Ascending aorta (tissue), 2 donors: ENCODE measurements around the gene RGS9. TPM values are rescaled to one million over a fixed set of nuclear protein-coding genes. Genes with fewer than 3 reads are reported as not detected.

Experiments
- DNase-seq, 2 donors: peaks; one replicate each; pipeline ENCODE4 v3.0.0-alpha.2; 2019; ENCODE audit warnings: low spot score in 2 of 2
- H3K27ac ChIP-seq, 2 donors: fragments of 200-600 bp; sonication (generic); one replicate each; pipeline ENCODE4 v1.5.1; 2016 to 2017; ENCODE audit warnings: mild to moderate bottlenecking in 1 of 2
- H3K27me3 ChIP-seq: fragments of 200-600 bp; sonication (generic); one replicate; pipeline ENCODE4 v1.5.1; 2017
- H3K36me3 ChIP-seq, 2 donors: fragments of 200-600 bp; sonication (generic); one replicate each; pipeline ENCODE4 v1.5.1; 2016
- H3K4me1 ChIP-seq, 2 donors: fragments of 200-600 bp; sonication (generic); one replicate each; pipeline ENCODE4 v1.5.1; 2016 to 2017; ENCODE audit warnings: mild to moderate bottlenecking in 1 of 2
- H3K4me3 ChIP-seq, 2 donors: fragments of 200-600 bp; sonication (generic); one replicate each; pipeline ENCODE4 v1.5.1; 2016 to 2017; ENCODE audit warnings: mild to moderate bottlenecking in 1 of 2
- H3K9me3 ChIP-seq, 2 donors: fragments of 200-600 bp; sonication (generic); one replicate each; pipeline ENCODE4 v1.5.1; 2016
- intact Hi-C: fragments of 100-400 bp; cut with DNase I; formaldehyde crosslinking; loops from one replicate; pipeline ENCODE4 v1.15.1; 2023
- total RNA-seq: library from RNA; depleted of rRNA; stranded (reverse); fragments of >200 nt; gene quantifications from one replicate; pipeline ENCODE4 v1.1.0, GENCODE V29; 2016
- TF ChIP-seq, protein P1 (sequence below), 3 experiments: fragments of 200-600 bp in 2 of 3; fragments of 450-650 bp in 1 of 3; sonication (generic) in 2 of 3; IDR thresholded peaks; one replicate each; pipeline ENCODE4 v1.5.1; 2016 to 2019; ENCODE audit warnings: antibody characterized with exemption in 3 of 3, mild to moderate bottlenecking in 1 of 3, moderate library complexity in 1 of 3

RGS9 gene
- total RNA-seq, 1 donor from 2014 or later = 0.21 TPM

- no peaks in the 10 kb centered on the region for H3K9me3 ChIP-seq
- DNase-seq = no peak
- TF ChIP-seq, protein P1, sequence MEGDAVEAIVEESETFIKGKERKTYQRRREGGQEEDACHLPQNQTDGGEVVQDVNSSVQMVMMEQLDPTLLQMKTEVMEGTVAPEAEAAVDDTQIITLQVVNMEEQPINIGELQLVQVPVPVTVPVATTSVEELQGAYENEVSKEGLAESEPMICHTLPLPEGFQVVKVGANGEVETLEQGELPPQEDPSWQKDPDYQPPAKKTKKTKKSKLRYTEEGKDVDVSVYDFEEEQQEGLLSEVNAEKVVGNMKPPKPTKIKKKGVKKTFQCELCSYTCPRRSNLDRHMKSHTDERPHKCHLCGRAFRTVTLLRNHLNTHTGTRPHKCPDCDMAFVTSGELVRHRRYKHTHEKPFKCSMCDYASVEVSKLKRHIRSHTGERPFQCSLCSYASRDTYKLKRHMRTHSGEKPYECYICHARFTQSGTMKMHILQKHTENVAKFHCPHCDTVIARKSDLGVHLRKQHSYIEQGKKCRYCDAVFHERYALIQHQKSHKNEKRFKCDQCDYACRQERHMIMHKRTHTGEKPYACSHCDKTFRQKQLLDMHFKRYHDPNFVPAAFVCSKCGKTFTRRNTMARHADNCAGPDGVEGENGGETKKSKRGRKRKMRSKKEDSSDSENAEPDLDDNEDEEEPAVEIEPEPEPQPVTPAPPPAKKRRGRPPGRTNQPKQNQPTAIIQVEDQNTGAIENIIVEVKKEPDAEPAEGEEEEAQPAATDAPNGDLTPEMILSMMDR (IDR thresholded peaks at IDR 0.05) = no peak
- no peak overlapping the region for H3K4me3 ChIP-seq
- intact Hi-C loops = no loop called here
- H3K4me1 ChIP-seq = no peaks in the 10 kb centered on the region
- H3K27me3 ChIP-seq = no peaks in the 10 kb centered on the region
- H3K27ac ChIP-seq = no peak overlapping the region
- H3K36me3 ChIP-seq = no peaks in the 10 kb centered on the region
These were observed 57.6 kb downstream of the RGS9 start for GRCh38 chr17:65194670-65195334.

GRCh38 chr17:65195716-65196115 is 58.5 kb downstream of the RGS9 start:
- intact Hi-C loops = no loop called here
- TF ChIP-seq, protein P1 (IDR thresholded peaks at IDR 0.05) = no peak
- no peak for DNase-seq
- Histone ChIP-seq H3K27me3 (no peaks in the 10 kb centered on the region), H3K4me3 (no peak overlapping the region), H3K36me3 (no peaks in the 10 kb centered on the region), H3K27ac (no peak overlapping the region), H3K9me3 (no peaks in the 10 kb centered on the region), H3K4me1 (no peaks in the 10 kb centered on the region)

DNA sequence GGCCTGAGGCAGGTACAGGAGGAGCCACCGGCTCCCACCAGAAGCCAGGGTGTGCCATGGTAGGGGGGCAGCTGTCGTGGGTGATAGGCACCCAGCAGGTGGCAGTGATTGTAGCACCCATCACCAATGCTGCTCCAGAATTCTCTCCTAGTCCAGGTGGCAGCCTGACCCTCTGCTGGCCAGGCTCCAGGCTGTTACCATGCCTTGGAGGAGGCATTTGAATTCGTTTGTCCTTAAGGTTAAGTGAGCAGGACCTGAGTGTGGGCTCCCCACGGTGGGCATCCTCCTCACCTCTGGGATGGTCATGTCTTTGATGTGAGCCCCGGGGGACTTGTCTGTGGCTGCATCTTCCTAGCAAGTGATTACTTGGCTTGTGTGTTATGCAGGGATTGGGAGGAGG is 59.4 kb downstream of the RGS9 start:
- DNase-seq = no peak
- Histone ChIP-seq H3K9me3 (no peaks in the 10 kb centered on the region), H3K27me3 (no peaks in the 10 kb centered on the region), H3K36me3 (no peaks in the 10 kb centered on the region), H3K4me3 (no peak overlapping the region), H3K27ac (no peak overlapping the region), H3K4me1 (no peaks in the 10 kb centered on the region)
- TF ChIP-seq, protein P1 (IDR thresholded peaks at IDR 0.05) = no peak
- intact Hi-C loops = no loop called here

GRCh38 chr17:65197201-65197600 is 60.0 kb downstream of the RGS9 start:
- H3K4me1 ChIP-seq = no peaks in the 10 kb centered on the region
- no peak overlapping the region for H3K27ac ChIP-seq
- no peaks in the 10 kb centered on the region for H3K9me3 ChIP-seq
- TF ChIP-seq, protein P1 (IDR thresholded peaks at IDR 0.05) = no peak
- H3K4me3 ChIP-seq = no peak overlapping the region
- DNase-seq = no peak
- no peaks in the 10 kb centered on the region for H3K27me3 ChIP-seq
- intact Hi-C loops = no loop called here
- no peaks in the 10 kb centered on the region for H3K36me3 ChIP-seq

GRCh38 chr17:65198653-65199382 is 61.6 kb downstream of the RGS9 start:
- no peaks in the 10 kb centered on the region for H3K9me3 ChIP-seq
- H3K4me3 ChIP-seq = no peak overlapping the region
- H3K27me3 ChIP-seq = no peaks in the 10 kb centered on the region
- H3K36me3 ChIP-seq = no peaks in the 10 kb centered on the region
- no peak overlapping the region for H3K27ac ChIP-seq
- no peak for DNase-seq
- H3K4me1 ChIP-seq = no peaks in the 10 kb centered on the region
- TF ChIP-seq, protein P1 (IDR thresholded peaks at IDR 0.05) = peak; percentile 51 to 74 (median 72)
- intact Hi-C loops = no loop called here
